GM18498 (cell line): ENCODE results near the gene MAGEB1.

Source experiments
- ATAC-seq: cut with Tn5 transposase; IDR thresholded peaks from one replicate; pipeline ENCODE4 v1.9.1; 2021; ENCODE audit warnings: mild to moderate bottlenecking, moderate library complexity; ENCODE audit not compliant: unreplicated experiment

Gene MAGEB1

DNA sequence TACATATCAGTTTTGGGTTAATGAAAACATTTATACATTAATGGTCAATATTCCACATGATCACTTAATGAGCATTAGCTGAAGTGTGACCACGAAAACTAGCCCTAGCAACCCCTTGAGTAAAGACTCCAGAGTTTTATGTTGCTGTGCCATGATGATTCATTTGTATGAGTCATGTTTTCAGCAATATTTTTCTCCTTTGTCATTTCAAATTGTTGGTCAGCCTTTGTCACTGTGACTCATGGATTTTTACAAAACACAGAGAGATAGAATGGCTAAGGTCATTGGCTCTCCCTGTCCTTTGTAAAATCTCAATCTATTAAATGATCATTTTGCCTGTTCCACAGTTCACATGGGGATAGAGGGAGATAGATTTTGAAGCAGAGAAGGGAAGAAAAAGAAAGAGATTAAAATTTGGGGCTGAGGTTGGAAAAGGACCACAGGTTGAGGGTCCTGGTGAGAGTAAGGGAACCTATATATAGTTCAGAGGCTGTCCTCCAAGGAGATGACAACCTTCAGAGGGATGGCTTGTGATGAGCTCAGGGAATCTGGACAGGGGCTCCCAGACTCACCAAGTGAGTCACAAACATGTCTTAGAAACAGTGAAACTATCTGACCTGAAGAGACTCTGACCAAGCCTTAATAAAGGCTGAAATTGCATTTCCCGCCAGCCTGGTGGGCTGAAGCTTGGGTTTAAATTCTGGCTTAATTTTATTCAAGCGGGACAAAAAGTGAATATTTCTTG lies 36.7 kb downstream of the MAGEB1 start:
- ATAC-seq = no peak

DNA sequence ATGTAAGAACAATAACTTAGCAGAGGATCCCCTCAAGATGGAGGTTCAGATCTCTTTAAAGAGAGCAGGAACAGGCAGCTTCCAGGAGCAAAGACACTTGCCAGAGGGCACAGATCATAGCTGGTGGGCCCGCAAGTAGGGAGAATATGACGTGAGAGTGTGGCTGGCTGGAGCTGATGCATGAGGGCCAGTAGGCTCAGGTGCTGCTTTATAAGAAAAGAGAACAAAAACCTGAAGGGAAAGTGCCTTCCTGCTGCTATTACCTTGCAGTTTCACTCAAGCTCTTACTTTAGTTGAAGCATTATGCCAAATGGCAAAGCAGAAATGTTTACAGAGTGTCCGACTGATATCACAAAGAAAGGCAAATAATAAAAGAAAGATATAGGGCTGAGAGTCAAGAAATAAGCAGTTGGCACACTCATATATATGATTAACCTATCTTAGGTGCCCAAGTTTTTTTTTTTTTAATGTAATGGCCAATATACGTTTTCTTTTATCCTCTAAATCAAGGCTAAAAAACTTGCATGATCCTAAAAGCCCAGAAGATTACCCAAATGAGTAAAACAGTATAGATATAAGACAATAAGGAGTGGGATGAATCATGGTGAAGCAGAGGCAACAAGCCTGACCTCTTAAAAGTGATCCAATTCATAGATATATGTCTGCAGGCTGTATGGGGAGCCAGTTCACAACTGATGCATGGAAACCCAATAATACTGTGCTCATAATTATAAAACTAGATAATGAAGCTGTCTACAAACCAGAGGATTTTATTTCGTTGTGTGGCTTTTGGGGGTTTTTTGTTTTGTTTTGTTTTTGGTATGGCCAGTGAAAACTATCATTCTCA lies 49.7 kb downstream of the MAGEB1 start:
- no peak for ATAC-seq

DNA sequence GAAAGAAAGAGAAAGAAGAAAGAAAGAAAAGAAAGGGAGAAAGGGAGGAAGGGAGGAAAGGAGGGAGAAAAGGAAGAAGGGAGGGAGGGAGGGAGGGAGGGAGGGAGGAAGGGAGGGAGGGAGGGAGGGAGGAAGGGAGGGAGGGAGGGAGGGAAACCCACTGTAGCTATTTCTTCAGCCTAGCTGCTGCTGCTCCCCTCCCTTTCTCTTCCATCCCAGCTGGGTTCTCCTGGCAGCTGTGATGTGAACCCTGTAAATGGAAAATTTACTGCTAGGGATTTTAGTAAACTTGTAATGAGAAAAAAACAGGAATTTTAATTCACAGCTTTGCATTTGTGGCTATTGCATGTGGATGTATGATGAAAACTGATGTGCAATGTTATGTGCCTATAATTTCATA lies 54.3 kb downstream of the MAGEB1 start:
- ATAC-seq = no peak
